HG03095 (cell line): ENCODE results near the gene PARP14.

ENCODE experiments used
- ATAC-seq: cut with Tn5 transposase; IDR thresholded peaks from one replicate; pipeline ENCODE4 v1.9.1; 2021; ENCODE audit warnings: moderate library complexity; ENCODE audit not compliant: unreplicated experiment

PARP14 gene

GRCh38 chr3:122767540-122768372, 87.1 kb downstream of the PARP14 start:
- no peak for ATAC-seq

DNA sequence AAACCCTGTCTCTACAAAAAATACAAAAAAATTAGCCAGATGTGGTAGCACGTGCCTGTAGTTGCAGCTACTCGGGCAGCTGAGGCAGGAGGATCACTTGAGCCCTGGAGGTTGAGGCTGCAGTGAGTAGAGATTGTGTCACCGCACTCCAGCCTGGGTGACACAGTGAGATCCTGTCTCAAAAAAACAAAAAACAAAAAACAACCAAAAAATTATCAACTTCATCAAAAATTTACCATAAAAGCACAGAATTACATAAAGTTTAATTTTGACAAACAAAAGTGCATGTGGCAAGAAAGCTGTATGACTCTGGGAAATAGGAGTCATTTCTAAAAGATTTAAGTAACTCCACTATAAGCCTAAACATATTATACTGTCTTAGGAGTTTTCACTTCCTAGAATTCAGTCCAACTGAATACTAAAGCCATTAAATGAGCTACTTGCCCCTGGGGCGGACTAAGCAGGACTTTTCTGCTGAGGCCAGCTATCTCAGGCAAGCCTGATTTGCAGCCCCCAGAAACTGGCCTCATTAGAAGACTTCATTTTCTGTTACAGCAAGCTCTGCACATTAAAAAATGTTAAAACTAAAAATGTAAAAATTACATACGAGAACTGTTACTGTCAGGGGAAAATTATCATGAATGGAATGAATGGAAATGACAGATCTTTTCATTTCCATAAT, 90.0 kb downstream of the PARP14 start:
- no peak for ATAC-seq

DNA sequence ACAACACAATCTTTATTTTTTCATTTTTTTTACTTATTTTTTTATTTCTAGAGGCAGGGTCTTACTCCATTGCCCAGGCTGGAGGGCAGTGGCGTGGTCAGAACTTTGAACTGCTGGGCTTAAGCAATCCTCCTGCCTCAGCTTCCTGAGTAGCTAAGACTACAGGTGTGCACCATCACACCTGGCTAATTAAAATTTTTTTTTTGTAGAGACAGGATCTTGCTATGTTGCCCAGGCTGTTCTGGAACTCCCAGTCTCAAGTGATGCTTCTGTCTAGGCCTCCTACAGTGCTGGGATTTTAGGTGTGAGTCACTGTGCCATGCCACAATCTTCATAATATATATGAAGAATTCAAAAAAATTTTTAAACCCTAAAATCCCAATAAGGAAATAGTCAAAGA, 92.2 kb downstream of the PARP14 start:
- ATAC-seq: no peak

- peak; percentile 65 for ATAC-seq
Observed at GRCh38 chr3:122773944-122774509, 93.4 kb downstream of the PARP14 start.

- ATAC-seq: no peak
Observed at GRCh38 chr3:122774564-122774963, 93.9 kb downstream of the PARP14 start.

DNA sequence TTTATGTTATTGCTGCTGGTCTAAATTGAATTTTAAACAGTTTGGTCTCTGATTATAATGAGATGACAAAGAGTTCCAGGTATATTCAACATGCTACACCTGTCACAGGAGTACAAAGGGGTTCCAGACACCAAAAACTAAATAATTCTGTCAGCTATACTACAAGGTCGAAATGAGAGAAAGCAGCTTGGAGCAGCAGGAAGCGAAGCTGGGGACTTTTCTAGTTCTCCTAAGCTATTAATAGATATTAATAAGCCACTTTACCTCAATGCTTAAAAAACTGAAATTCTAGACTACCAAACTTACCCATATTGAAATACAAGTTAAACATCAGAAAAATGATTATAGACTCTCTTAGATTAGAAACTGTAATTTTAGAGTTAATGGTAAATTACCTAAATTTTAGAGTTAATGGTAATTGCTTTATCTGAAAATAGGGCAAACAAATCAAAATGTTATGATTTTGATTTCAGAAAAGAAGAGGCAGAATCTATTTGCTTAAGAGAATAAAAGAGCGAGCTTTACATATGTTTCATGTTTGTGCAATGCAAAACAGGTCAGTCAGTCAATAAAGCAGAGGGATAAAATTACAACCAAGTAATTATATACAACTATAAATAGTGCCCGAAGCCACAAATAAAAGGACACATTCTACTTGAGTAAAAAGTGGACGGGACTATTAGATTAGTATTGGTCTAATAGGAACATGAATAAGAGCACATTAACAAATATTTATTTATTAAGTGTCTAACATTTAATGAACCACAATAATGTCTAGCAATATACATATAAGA, 96.2 kb downstream of the PARP14 start:
- no peak for ATAC-seq

GRCh38 chr3:122777563-122777962, 96.9 kb downstream of the PARP14 start:
- ATAC-seq: no peak
